GM21526 (cell line): ENCODE results near the gene ETHE1.

Source experiments
- ATAC-seq: cut with Tn5 transposase; IDR thresholded peaks from one replicate; pipeline ENCODE4 v1.9.1; 2021; ENCODE audit warnings: moderate library complexity; ENCODE audit not compliant: unreplicated experiment, low FRiP score

ETHE1 gene

GRCh38 chr19:43526884-43527859, at the start of gene ETHE1:
ETHE1 (minus strand) TSS chr19:43527201; CDS start chr19:43527177, 24 bp downstream.
- peak; percentile 54 for ATAC-seq

DNA sequence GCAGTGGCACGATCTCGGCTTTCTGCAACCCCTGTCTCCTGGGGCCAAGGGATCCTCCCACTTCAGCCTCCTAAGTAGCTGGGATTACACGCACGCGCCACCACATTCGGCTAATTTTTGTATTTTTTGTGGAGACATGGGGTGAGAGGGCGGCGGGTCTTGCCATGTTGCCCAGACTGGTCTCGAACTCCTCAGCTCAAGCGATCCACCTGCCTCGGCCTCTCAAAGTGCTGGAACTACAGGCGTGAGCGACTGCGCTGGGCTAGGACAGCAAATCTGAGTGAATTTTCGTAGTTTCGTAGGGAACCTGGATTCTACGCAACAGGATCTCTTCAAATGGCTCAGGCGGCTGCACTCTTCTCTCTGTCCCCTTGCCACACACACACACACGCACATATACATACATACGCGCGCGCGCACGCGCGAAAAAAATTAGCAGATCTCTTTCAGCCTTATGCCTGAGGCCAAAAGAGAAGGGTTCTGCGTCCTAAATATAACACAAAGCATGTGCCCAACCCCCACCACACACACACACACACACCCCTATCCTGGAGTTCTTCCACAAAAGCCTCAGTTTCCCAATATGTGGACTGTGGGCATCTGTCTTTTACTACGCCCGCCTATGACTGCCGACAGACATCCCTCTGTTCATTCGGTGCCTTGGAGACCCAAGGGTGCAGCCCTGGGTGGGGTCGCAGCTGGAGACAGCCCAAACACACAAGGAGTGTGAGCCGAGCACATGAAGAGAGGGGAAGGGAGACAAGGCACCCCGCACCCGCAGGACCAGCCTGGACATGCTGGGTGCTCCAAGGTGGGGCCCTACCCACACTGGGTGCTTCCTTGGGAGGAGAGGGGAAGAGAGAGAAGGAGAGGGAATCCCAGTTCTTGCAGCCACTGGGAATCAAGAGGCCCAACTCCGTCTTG, 49.2 kb upstream of the ETHE1 start:
- no peak for ATAC-seq

DNA sequence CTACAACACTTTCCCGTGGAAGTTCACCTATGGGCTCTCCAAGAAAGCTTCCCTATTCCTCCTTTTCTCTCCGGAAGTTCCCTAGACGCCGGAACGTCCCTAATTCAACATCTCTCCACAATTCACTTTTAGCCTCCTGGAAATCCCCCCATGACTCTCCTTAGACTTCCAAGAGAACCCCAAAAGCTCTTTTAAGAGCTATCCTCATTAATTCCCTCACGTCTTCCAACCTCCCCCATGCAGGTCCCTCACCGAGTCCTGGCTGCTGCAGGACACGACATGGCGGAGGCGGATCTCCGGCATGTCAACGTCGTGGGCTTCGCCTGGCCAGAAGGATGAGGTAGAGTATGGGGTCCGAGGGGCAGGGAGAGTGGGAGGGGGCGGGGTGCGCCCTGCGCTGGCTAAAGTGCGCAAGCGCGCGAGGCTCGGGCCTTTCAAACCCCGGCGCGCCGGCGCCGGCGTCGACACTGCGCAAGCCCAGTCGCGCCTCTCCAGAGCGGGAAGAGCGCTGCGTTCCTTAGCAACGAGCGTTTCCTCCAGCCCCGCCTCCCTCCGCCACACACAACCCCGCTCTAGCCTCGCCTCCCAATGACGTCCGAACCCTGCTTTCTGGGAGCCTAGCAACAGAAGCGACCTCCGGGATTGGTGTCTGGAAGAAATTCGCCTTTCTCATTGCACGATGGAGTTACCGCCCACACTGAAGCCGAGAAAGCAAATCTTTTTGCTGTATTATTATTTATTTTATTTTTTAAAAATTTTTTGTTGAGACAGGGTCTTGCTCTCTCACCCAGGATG, 48.4 kb upstream of the ETHE1 start, which contains the start of the genes PINLYP and XRCC1:
TSS of gene PINLYP (plus strand) at position 646 of the 795 bp plus-strand sequence. CDS start 1,391 bp downstream, outside the sequence.
TSS of gene XRCC1 (minus strand) at position 372 of the 795 bp plus-strand sequence. CDS start at position 303, 69 bp downstream.
- ATAC-seq: peak; percentile 91

DNA sequence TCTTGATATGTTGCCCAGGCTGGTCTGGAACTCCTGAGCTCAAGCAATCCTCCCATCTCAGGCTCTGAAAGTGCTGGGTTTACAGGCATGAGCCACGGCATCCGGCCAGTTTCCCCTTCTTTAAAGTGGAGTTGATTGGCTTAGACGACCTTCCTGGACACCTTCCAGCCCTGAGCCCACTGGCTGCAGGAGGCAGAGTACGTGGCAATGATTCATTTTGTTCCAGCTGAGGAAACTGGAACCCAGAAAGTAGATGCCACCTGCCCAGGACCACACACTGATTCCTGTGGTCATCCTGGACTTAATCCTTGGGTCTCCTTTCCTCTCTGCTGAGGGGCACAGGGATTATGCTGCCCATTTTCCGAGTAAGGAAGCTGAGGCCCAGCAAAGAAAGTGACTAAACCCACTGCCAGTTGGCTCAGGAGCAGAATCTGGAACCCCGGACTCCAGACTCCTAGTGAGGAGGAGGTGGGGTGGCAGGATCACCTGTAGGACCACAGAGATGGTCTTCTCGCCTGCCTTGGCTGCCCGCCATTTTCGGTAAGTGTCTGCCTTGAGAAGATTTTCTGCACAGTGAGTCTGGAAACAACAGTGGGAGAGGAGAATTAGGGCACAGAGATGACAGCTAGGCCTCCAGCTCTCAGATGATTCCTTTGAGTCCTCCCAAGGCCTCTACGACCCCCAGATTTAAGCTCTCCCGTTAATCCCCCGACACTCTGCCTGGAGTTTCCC, 47.6 kb upstream of the ETHE1 start:
- ATAC-seq: no peak

DNA sequence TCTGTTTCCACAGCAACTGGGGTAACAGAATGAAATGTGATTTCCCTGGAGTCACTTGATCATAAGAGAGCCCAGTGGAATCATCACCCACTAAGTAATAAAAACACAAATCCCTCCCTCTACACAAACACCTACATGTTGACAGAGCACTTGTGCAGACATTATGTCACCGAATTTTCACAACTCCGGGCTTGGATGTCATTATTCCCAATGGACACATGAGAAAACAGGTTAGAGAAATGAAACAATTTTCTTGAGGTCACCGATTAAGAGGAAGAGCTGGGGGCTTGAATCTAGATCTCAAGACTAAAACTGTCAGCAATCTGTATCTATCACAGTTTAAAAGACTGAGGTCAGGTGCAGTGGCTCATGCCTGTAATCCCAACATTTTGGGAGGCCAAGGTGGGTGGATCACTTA, 45.2 kb upstream of the ETHE1 start:
- no peak for ATAC-seq

DNA sequence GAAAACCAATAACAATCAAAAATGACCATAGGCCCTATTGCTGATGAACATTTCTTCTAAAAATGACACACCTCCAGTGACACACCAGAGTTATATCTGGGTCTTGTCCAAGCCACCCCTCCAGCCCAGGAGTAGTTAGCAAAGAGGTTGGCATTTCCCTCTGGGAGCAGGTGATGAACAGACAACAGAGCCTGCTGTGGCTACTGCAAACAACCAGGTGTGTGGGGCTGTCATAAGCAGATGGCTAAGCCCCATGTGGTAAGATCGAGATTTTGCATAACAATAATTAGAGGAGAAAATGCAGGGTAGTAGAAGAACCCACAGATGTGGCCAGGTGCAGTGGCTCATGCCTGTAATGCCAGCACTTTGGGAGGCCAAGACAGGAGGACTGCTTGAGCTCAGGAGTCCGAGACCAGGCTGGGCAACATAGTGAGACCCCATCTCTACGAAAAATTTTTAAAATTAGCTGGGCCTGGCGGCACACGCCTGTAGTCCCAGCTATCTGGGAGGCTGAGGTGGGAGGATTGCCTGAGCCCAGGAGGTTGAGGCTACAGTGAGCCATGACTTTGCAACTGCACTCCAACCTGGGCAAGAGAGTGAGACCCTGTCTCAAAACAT, 43.3 kb upstream of the ETHE1 start:
- ATAC-seq: no peak

DNA sequence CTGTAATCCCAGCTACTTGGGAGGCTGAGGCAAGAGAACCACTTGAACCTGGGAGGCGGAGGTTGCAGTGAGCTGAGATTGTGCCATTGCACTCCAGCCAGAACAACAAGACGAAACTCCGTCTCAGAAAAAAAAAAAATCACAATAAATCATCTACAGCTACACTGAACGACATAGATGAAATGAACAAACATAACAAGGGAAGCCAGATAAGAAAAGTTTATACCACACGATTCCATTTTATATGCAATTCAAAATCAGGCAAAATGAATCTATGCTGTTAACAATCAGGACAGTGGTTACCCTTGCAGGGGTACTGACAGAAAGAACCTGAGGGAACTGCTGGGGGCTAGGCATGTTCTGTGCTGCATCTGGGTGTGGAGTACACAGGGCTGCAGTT, 42.7 kb upstream of the ETHE1 start:
- no peak for ATAC-seq

GRCh38 chr19:43564800-43565199, 37.8 kb upstream of the ETHE1 start:
- ATAC-seq: no peak

DNA sequence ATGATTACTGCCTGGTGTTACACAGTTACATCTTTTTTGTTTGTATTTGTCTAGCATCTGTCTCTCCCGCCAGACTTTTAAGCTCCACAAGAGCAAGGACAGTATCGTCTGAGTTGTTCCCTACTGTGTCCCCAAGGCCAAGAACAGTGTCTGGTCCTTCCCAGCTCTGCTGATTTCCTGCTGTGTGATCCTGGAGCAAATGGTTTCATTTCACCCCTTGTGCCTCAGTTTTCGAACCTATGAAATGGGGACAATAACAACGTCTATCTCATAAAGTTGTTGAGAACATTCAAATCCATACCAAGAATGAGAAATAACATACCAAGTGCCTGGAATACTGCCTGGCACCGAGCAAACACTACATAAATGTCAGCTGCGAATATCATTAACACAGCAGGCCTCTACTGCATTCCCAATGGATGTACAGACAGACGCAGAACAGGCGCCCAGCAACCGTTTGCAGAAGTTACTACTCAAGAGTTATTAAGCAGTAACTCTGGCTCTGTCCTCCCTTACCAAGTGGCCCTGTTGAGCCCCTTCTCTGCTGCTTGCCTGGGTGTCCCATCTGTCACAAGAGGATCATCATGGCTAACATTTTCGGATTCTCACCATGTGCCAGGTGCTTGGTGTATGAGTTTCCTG, 36.9 kb upstream of the ETHE1 start:
- ATAC-seq: no peak

GRCh38 chr19:43562698-43563241, 35.8 kb upstream of the ETHE1 start:
- ATAC-seq: no peak

GRCh38 chr19:43562226-43562697, 35.3 kb upstream of the ETHE1 start:
- no peak for ATAC-seq

GRCh38 chr19:43561139-43561970, 34.4 kb upstream of the ETHE1 start:
- ATAC-seq: no peak

- no peak for ATAC-seq
Measured at GRCh38 chr19:43560687-43561086, 33.7 kb upstream of the ETHE1 start.

DNA sequence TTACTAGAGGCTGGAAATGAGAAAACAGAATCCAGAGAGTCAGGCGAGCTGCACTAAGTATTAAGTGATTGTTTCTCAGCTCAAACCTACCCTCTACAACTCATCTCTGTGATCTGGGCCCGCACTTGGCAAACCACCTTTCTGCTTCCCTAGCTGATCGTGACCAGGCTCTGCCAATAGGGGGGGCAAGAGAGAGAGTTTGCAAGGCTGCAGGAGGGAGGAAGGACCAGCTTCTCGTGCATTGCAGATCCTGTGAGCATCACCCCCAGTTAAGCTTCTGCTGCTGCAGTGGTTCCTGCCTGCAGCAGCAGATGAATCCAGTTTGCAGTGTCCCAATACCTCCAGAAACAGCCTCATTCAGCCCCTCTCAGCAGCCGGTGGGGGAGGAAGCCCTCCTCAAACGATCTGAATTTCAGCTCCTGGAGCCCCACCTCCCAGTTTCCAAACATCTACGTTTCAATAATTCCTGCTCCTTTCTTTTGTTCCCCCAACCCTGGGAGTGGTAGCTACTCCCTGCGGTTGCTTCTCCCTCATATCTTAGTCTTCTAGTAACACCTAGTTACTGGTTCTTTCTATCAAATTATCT, 28.3 kb upstream of the ETHE1 start:
- no peak for ATAC-seq

- no peak for ATAC-seq
Measured at GRCh38 chr19:43554317-43554895, 27.4 kb upstream of the ETHE1 start.

- no peak for ATAC-seq
Measured at GRCh38 chr19:43553656-43554055, 26.7 kb upstream of the ETHE1 start.
